ENCODE measurements around the gene SPRED1. TPM values are rescaled to one million over a fixed set of nuclear protein-coding genes. Genes with fewer than 3 reads are reported as not detected.
"Not testable (repeated sequence)": the region's sequence is repeated elsewhere in the genome, so short reads cannot be mapped to it uniquely, and the experiment has no call there.

SPRED1 gene
- total and polyA plus RNA-seq, 2 of the 4 experiments (the other 2 are of a cell fraction) = 6.6 to 17.9 TPM

GRCh38 chr15:38231436-38231835, 21.2 kb upstream of the SPRED1 start:
- no peak overlapping the region for H3K18ac ChIP-seq (ENCODE audit: low read depth, low read length)
- no peaks in the 10 kb centered on the region for H3K27me3 ChIP-seq (ENCODE audit: control insufficient read depth, insufficient read depth, low read length)
- POLR2A ChIA-PET (ENCODE audit: unreplicated experiment) = no interaction called here
- H3K9ac ChIP-seq (ENCODE audit: low read depth, low read length) = no peak overlapping the region
- whole genome bisulfite sequencing, 2 experiments (ENCODE audit: extremely low coverage in 2 of 2, insufficient read length in 1 of 2) = 94% methylated on average over 2 of the region's 5 CpGs; no CpG with 5 or more reads in 1 of the 2 experiments
- no peaks in the 10 kb centered on the region for H4K20me1 ChIP-seq (ENCODE audit: insufficient read depth, low read length)
- no TSS peak for BruUV-seq (replicated peaks)
- no peaks in the 10 kb centered on the region for H3K79me1 ChIP-seq (ENCODE audit: low read depth in 1 of 2, low read length in 2 of 2)
- H3K4ac ChIP-seq (ENCODE audit: low read depth, low read length) = no peak overlapping the region
- H2BK15ac ChIP-seq (ENCODE audit: low read depth, low read length) = no peak overlapping the region
- H3K56ac ChIP-seq (ENCODE audit: extremely low read depth, insufficient read depth, low read length) = no peak overlapping the region
- H2AFZ ChIP-seq (replicated peaks; ENCODE audit: low read length, poor library complexity) = no peak overlapping the region
- H2BK20ac ChIP-seq (ENCODE audit: low read depth, low read length) = no peak overlapping the region
- H4K5ac ChIP-seq (ENCODE audit: low read depth, low read length) = no peak overlapping the region
- no peak overlapping the region for H3K14ac ChIP-seq (replicated peaks; ENCODE audit: low read depth, low read length)
- H2AK9ac ChIP-seq (replicated peaks; ENCODE audit: low read depth, low read length, poor library complexity) = no peak overlapping the region
- no peak overlapping the region for H2BK120ac ChIP-seq (ENCODE audit: low read depth, low read length)
- no peaks in the 10 kb centered on the region for H3K36me3 ChIP-seq (ENCODE audit: control insufficient read depth, insufficient read depth, low read length)
- no peak overlapping the region for H4K8ac ChIP-seq (ENCODE audit: low read depth in 2 of 2, low read length in 2 of 2)
- no peak overlapping the region for H4K91ac ChIP-seq (ENCODE audit: insufficient read depth, low read depth, low read length)
- no peak overlapping the region for H3K4me2 ChIP-seq (ENCODE audit: low read depth, low read length)
- no peak overlapping the region for H3K4me3 ChIP-seq (ENCODE audit: insufficient read depth, low read depth, low read length)
- CTCF ChIA-PET = no interaction called here
- ATAC-seq (ENCODE audit: low read depth) = no peak
- in situ Hi-C loops (cut with MboI; ENCODE audit: low sequenced_read_pairs) = no loop called here
- no peak overlapping the region for H2BK5ac ChIP-seq (ENCODE audit: low read depth, low read length, poor library complexity, severe bottlenecking)
- DNase-seq = no peak
- dilution Hi-C loops (cut with HindIII; ENCODE audit: low sequenced_read_pairs, unreplicated experiment) = no loop called here
- H3K9me1 ChIP-seq (ENCODE audit: insufficient read depth, low read length) = peaks cover 4% of the 10 kb centered on the region; the same call in 1 of the 2 replicates
- H3K4me1 ChIP-seq (ENCODE audit: control insufficient read depth, insufficient read depth, low read length) = no peaks in the 10 kb centered on the region
- H3K9me3 ChIP-seq (ENCODE audit: control insufficient read depth, insufficient read depth, low read length) = no peaks in the 10 kb centered on the region
- H2AK5ac ChIP-seq (ENCODE audit: low read depth, low read length) = no peak overlapping the region
- TF ChIP-seq CEBPB (IDR thresholded peaks at IDR 0.05; ENCODE audit: low read depth, low read length) (no peak), SMC3 (IDR thresholded peaks at IDR 0.05; ENCODE audit: low read depth, low read length) (no peak), POLR2A (IDR thresholded peaks at IDR 0.05; ENCODE audit: low read depth, low read length) (no peak), RFX5 (IDR thresholded peaks at IDR 0.05; ENCODE audit: low read depth, low read length) (no peak), FOS (IDR thresholded peaks at IDR 0.05; ENCODE audit: low read depth, low read length) (no peak)
- TF ChIP-seq, protein P1, sequence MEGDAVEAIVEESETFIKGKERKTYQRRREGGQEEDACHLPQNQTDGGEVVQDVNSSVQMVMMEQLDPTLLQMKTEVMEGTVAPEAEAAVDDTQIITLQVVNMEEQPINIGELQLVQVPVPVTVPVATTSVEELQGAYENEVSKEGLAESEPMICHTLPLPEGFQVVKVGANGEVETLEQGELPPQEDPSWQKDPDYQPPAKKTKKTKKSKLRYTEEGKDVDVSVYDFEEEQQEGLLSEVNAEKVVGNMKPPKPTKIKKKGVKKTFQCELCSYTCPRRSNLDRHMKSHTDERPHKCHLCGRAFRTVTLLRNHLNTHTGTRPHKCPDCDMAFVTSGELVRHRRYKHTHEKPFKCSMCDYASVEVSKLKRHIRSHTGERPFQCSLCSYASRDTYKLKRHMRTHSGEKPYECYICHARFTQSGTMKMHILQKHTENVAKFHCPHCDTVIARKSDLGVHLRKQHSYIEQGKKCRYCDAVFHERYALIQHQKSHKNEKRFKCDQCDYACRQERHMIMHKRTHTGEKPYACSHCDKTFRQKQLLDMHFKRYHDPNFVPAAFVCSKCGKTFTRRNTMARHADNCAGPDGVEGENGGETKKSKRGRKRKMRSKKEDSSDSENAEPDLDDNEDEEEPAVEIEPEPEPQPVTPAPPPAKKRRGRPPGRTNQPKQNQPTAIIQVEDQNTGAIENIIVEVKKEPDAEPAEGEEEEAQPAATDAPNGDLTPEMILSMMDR (conservative IDR thresholded peaks at IDR 0.05; ENCODE audit: low read depth, low read length) = no peak
- intact Hi-C loops (cut with micrococcal nuclease) = no loop called here
- H3K23ac ChIP-seq (ENCODE audit: low read depth, low read length) = no peak overlapping the region
- H3K27ac ChIP-seq (ENCODE audit: insufficient read depth, low read length) = no peak overlapping the region

GRCh38 chr15:38237021-38237420, 15.6 kb upstream of the SPRED1 start:
- H2AK5ac ChIP-seq (ENCODE audit: low read depth, low read length); CTCF ChIA-PET; H3K23ac ChIP-seq (ENCODE audit: low read depth, low read length); ATAC-seq (ENCODE audit: low read depth); H2BK5ac ChIP-seq (ENCODE audit: low read depth, low read length, poor library complexity, severe bottlenecking); H3K9me3 ChIP-seq (ENCODE audit: control insufficient read depth, insufficient read depth, low read length); H4K20me1 ChIP-seq (ENCODE audit: insufficient read depth, low read length); H2AFZ ChIP-seq (replicated peaks; ENCODE audit: low read length, poor library complexity); H3K4me3 ChIP-seq (ENCODE audit: insufficient read depth, low read depth, low read length); H3K9ac ChIP-seq (ENCODE audit: low read depth, low read length); in situ Hi-C loops (cut with MboI; ENCODE audit: low sequenced_read_pairs); H3K56ac ChIP-seq (ENCODE audit: extremely low read depth, insufficient read depth, low read length); H3K79me1 ChIP-seq (ENCODE audit: low read depth in 1 of 2, low read length in 2 of 2); H4K8ac ChIP-seq (ENCODE audit: low read depth in 2 of 2, low read length in 2 of 2); H3K27ac ChIP-seq (ENCODE audit: insufficient read depth, low read length); H3K4me2 ChIP-seq (ENCODE audit: low read depth, low read length); H3K36me3 ChIP-seq (ENCODE audit: control insufficient read depth, insufficient read depth, low read length); intact Hi-C loops (cut with micrococcal nuclease); dilution Hi-C loops (cut with HindIII; ENCODE audit: low sequenced_read_pairs, unreplicated experiment); DNase-seq; H3K4ac ChIP-seq (ENCODE audit: low read depth, low read length); H3K27me3 ChIP-seq (ENCODE audit: control insufficient read depth, insufficient read depth, low read length); POLR2A ChIA-PET (ENCODE audit: unreplicated experiment); H3K4me1 ChIP-seq (ENCODE audit: control insufficient read depth, insufficient read depth, low read length); H3K14ac ChIP-seq (replicated peaks; ENCODE audit: low read depth, low read length); BruUV-seq (replicated peaks); H2AK9ac ChIP-seq (replicated peaks; ENCODE audit: low read depth, low read length, poor library complexity); H3K9me1 ChIP-seq (ENCODE audit: insufficient read depth, low read length); H3K18ac ChIP-seq (ENCODE audit: low read depth, low read length); H2BK15ac ChIP-seq (ENCODE audit: low read depth, low read length); H4K5ac ChIP-seq (ENCODE audit: low read depth, low read length); H2BK120ac ChIP-seq (ENCODE audit: low read depth, low read length); H2BK20ac ChIP-seq (ENCODE audit: low read depth, low read length); H4K91ac ChIP-seq (ENCODE audit: insufficient read depth, low read depth, low read length): not testable (repeated sequence)
- 92% methylated on average over 2 of the region's 9 CpGs; no CpG with 5 or more reads in 1 of the 2 experiments for WGBS, 2 experiments (ENCODE audit: extremely low coverage in 2 of 2, insufficient read length in 1 of 2)
